CD14-positive monocyte (primary cell): ENCODE measurements around the gene TCF19. TPM values are rescaled to one million over a fixed set of nuclear protein-coding genes. Genes with fewer than 3 reads are reported as not detected.

Source experiments
- DNase-seq, 3 donors: peaks; one replicate each; pipeline ENCODE4 v3.0.0-alpha.2; 2011 to 2022
- H2AFZ ChIP-seq: 2 replicates; pipeline ENCODE4 v1.6.0; 2012; ENCODE audit warnings: mild to moderate bottlenecking, low read depth, low read length, inconsistent platforms; ENCODE audit not compliant: insufficient read depth, poor library complexity, severe bottlenecking
- H3K27ac ChIP-seq, 2 donors: 1 replicate in 1 of 2; 2 replicates in 1 of 2; pipeline ENCODE4 v1.5.1; 2012 to 2013; ENCODE audit warnings: low read length in 2 of 2, control low read depth in 1 of 2, inconsistent platforms in 1 of 2, low read depth in 1 of 2, mild to moderate bottlenecking in 1 of 2
- H3K27me3 ChIP-seq, 2 donors: one replicate each; pipeline versions ENCODE4 v1.6.0 to v1.6.1; 2011 to 2013; ENCODE audit warnings: low read length in 2 of 2; ENCODE audit not compliant: control insufficient read depth in 2 of 2, insufficient read depth in 2 of 2
- H3K36me3 ChIP-seq, 2 donors: replicated peaks in 1 of 2; 1 replicate in 1 of 2; 2 replicates in 1 of 2; pipeline versions ENCODE4 v1.5.1 to v1.6.1; 2012 to 2013; ENCODE audit warnings: low read length in 2 of 2, control low read depth in 1 of 2, inconsistent platforms in 1 of 2, mild to moderate bottlenecking in 1 of 2; ENCODE audit not compliant: insufficient read depth in 2 of 2, control insufficient read depth in 1 of 2
- H3K4me1 ChIP-seq, 2 donors: 1 replicate in 1 of 2; 2 replicates in 1 of 2; pipeline versions ENCODE4 v1.5.1 to v1.6.1; 2012 to 2013; ENCODE audit warnings: low read length in 2 of 2, control low read depth in 1 of 2, inconsistent platforms in 1 of 2, mild to moderate bottlenecking in 1 of 2, moderate library complexity in 1 of 2; ENCODE audit not compliant: insufficient read depth in 2 of 2, control insufficient read depth in 1 of 2
- H3K4me2 ChIP-seq: replicated peaks from 2 replicates; pipeline ENCODE3; 2012; ENCODE audit warnings: low read length, moderate library complexity, mild to moderate bottlenecking; ENCODE audit not compliant: poor library complexity, severe bottlenecking; ENCODE audit errors: extremely low read depth
- H3K4me3 ChIP-seq, 3 experiments: fragments of 200-600 bp in 1 of 3; sonication (generic) in 1 of 3; replicated peaks in 1 of 3; 1 replicate in 2 of 3; 2 replicates in 1 of 3; pipeline ENCODE4 v1.5.1; 2011 to 2013; ENCODE audit warnings: low read length in 3 of 3, mild to moderate bottlenecking in 3 of 3, control low read depth in 2 of 3, low read depth in 2 of 3, inconsistent platforms in 1 of 3, moderate library complexity in 1 of 3
- H3K79me2 ChIP-seq: 2 replicates; pipeline ENCODE4 v1.6.0; 2012; ENCODE audit warnings: mild to moderate bottlenecking, control low read depth, inconsistent platforms, low read length, moderate library complexity; ENCODE audit not compliant: insufficient read depth
- H3K9ac ChIP-seq: 2 replicates; pipeline ENCODE4 v1.6.0; 2017; ENCODE audit warnings: low read length, mild to moderate bottlenecking; ENCODE audit not compliant: insufficient read depth, poor library complexity, severe bottlenecking
- H3K9me3 ChIP-seq, 2 donors: replicated peaks in 1 of 2; 1 replicate in 1 of 2; 2 replicates in 1 of 2; pipeline versions ENCODE4 v1.5.1 to v1.6.1; 2012 to 2013; ENCODE audit warnings: low read length in 2 of 2, control low read depth in 1 of 2; ENCODE audit not compliant: control insufficient read depth in 1 of 2, insufficient read depth in 1 of 2
- H4K20me1 ChIP-seq: 2 replicates; pipeline ENCODE4 v1.6.0; 2012; ENCODE audit warnings: mild to moderate bottlenecking, low read length, control low read depth, moderate library complexity; ENCODE audit not compliant: insufficient read depth
- H3K27ac Mint-ChIP-seq, 7 donors: one replicate each; pipeline ENCODE4 v1.8.0; 2020; ENCODE audit warnings: mild to moderate bottlenecking in 7 of 7, mixed read lengths in 7 of 7, moderate library complexity in 6 of 7, inconsistent platforms in 2 of 7
- H3K27me3 Mint-ChIP-seq, 3 donors: one replicate each; pipeline ENCODE4 v1.8.0; 2021 to 2022; ENCODE audit warnings: low read depth in 3 of 3, mild to moderate bottlenecking in 3 of 3, mixed read lengths in 3 of 3, moderate library complexity in 3 of 3, inconsistent platforms in 1 of 3
- H3K36me3 Mint-ChIP-seq, 2 donors: one replicate each; pipeline ENCODE4 v1.8.0; 2020; ENCODE audit warnings: mixed read lengths in 2 of 2, inconsistent platforms in 1 of 2, mild to moderate bottlenecking in 1 of 2
- H3K4me1 Mint-ChIP-seq: one replicate; pipeline ENCODE4 v1.8.0; 2020; ENCODE audit warnings: mild to moderate bottlenecking, mixed read lengths
- H3K4me3 Mint-ChIP-seq, 2 donors: one replicate each; pipeline ENCODE4 v1.8.0; 2020; ENCODE audit warnings: mild to moderate bottlenecking in 2 of 2, mixed read lengths in 2 of 2, moderate library complexity in 1 of 2
- H3K9me3 Mint-ChIP-seq, 7 donors: one replicate each; pipeline ENCODE4 v1.8.0; 2020 to 2022; ENCODE audit warnings: mixed read lengths in 7 of 7, mild to moderate bottlenecking in 6 of 7, moderate library complexity in 6 of 7, inconsistent platforms in 2 of 7
- CTCF ChIP-seq: fragments of 200-600 bp; IDR thresholded peaks from one replicate; pipeline ENCODE4 v1.8.0; 2022; ENCODE audit warnings: antibody characterized with exemption, mild to moderate bottlenecking
- WGBS: methylation state at CpG from one replicate; pipeline ENCODE4 v1.1.5; 2013; ENCODE audit warnings: missing lambda C conversion rate; ENCODE audit not compliant: insufficient coverage; 5-methylcytosine and 5-hydroxymethylcytosine counted together
- intact Hi-C, 2 donors: fragments of 100-400 bp; cut with micrococcal nuclease; formaldehyde crosslinking; loops; one replicate each; pipeline versions ENCODE4 v1.15.0 to v1.15.1; 2023
- polyA plus RNA-seq, 3 donors: library from polyadenylated mRNA; depleted of rRNA in 1 of 3; unstranded in 2 of 3; stranded (reverse) in 1 of 3; fragments of 300-500 nt in 2 of 3; fragments of >200 nt in 1 of 3; fragmentation: Illumina TruSeq in 2 of 3; gene quantifications; 1 replicate in 2 of 3; 2 replicates in 1 of 3; pipeline ENCODE4 v1.2.3, GENCODE V29; 2012 to 2021

Gene TCF19
- polyA plus RNA-seq, 3 donors = 0.75 to 1.1 (median 0.80) TPM

- Histone ChIP-seq H3K79me2 (no peaks in the 10 kb centered on the region), H3K4me2 (no peak within 1 kb of the TSS), H3K9me3 (no peaks in the 10 kb centered on the region), H3K4me1 (peaks cover 0 to 8% of the 10 kb centered on the region in 2 donors), H2AFZ (no peak within 1 kb of the TSS), H3K4me3 (no peak within 1 kb of the TSS), H3K9ac (no peak within 1 kb of the TSS), H3K27me3 (no peaks in the 10 kb centered on the region), H4K20me1 (no peaks in the 10 kb centered on the region), H3K27ac (no peak within 1 kb of the TSS), H3K36me3 (no peaks in the 10 kb centered on the region)
- Mint-ChIP-seq H3K4me3 (no peak within 1 kb of the TSS), H3K36me3 (no peaks in the 10 kb centered on the region), H3K4me1 (peaks cover 13% of the 10 kb centered on the region), H3K27ac (no peak within 1 kb of the TSS), H3K27me3 (peaks cover 6 to 16% (median 9%) of the 10 kb centered on the region in 3 donors), H3K9me3 (no peaks in the 10 kb centered on the region)
- 58% methylated on average over 25 of the region's 26 CpGs for WGBS
- no peak for DNase-seq
- TF ChIP-seq CTCF = no peak
- intact Hi-C loops = no loop called here
Measured at GRCh38 chr6:31120151-31120915, 38.1 kb upstream of the TCF19 start, which contains the start of gene CDSN. CDSN (minus strand) TSS chr6:31120446; CDS start chr6:31120419, 27 bp downstream.

GRCh38 chr6:31121131-31121790 lies 37.1 kb upstream of the TCF19 start:
- no peak overlapping the region for H3K4me3 ChIP-seq
- H3K4me2 ChIP-seq = no peak overlapping the region
- WGBS = 93% methylated on average over 8 of the region's 12 CpGs
- H3K36me3 ChIP-seq = no peaks in the 10 kb centered on the region
- H3K9me3 ChIP-seq = no peaks in the 10 kb centered on the region
- peak overlapping the region in 2 of 7 donors; percentile 29 to 36 for H3K27ac Mint-ChIP-seq
- intact Hi-C loops = no loop called here
- H3K4me1 Mint-ChIP-seq = peaks cover 8% of the 10 kb centered on the region
- no peaks in the 10 kb centered on the region for H3K79me2 ChIP-seq
- no peak overlapping the region for H3K9ac ChIP-seq
- no peak overlapping the region for H3K27ac ChIP-seq
- H3K36me3 Mint-ChIP-seq = no peaks in the 10 kb centered on the region
- peaks cover 6 to 14% (median 7%) of the 10 kb centered on the region in 3 donors for H3K27me3 Mint-ChIP-seq
- H4K20me1 ChIP-seq = no peaks in the 10 kb centered on the region
- peaks cover 0 to 2% (median 0%) of the 10 kb centered on the region in 7 donors for H3K9me3 Mint-ChIP-seq
- H2AFZ ChIP-seq = no peak overlapping the region
- no peaks in the 10 kb centered on the region for H3K4me1 ChIP-seq
- no peak for TF ChIP-seq CTCF
- no peaks in the 10 kb centered on the region for H3K27me3 ChIP-seq
- no peak for DNase-seq
- H3K4me3 Mint-ChIP-seq = no peak overlapping the region
